Esophagus muscularis mucosa (tissue), 4 donors: ENCODE measurements around the gene BRD2. TPM values are rescaled to one million over a fixed set of nuclear protein-coding genes. Genes with fewer than 3 reads are reported as not detected.
A peak's percentile ranks its signal among the peaks of the same experiment; 100 is the strongest.
"Not testable (repeated sequence)": the region's sequence is repeated elsewhere in the genome, so short reads cannot be mapped to it uniquely, and the experiment has no call there.

ENCODE experiments used
- DNase-seq: peaks from one replicate; pipeline ENCODE4 v3.0.0-alpha.2; 2017; ENCODE audit errors: extremely low spot score
- H3K27ac ChIP-seq, 4 donors: fragments of 200-600 bp; sonication (generic); replicated peaks in 1 of 4; 1 replicate in 3 of 4; 2 replicates in 1 of 4; pipeline ENCODE4 v1.5.1; 2016 to 2019; ENCODE audit warnings: mild to moderate bottlenecking in 1 of 4
- H3K27me3 ChIP-seq, 4 donors: fragments of 200-600 bp; sonication (generic); one replicate each; pipeline versions ENCODE4 v1.5.1 to v1.6.0; 2016 to 2019
- H3K36me3 ChIP-seq, 4 donors: fragments of 200-600 bp; sonication (generic); one replicate each; pipeline ENCODE4 v1.5.1; 2016 to 2019
- H3K4me1 ChIP-seq, 4 donors: fragments of 200-600 bp; sonication (generic); one replicate each; pipeline ENCODE4 v1.5.1; 2016 to 2019
- H3K4me3 ChIP-seq, 4 donors: fragments of 200-600 bp; sonication (generic); 1 replicate in 2 of 4; 2 replicates in 2 of 4; pipeline ENCODE4 v1.5.1; 2016 to 2019; ENCODE audit warnings: mild to moderate bottlenecking in 4 of 4, moderate library complexity in 1 of 4
- H3K9me3 ChIP-seq, 4 donors: fragments of 200-600 bp; sonication (generic); 1 replicate in 3 of 4; 2 replicates in 1 of 4; pipeline ENCODE4 v1.5.1; 2016 to 2019
- CTCF ChIP-seq, 3 experiments: fragments of 200-600 bp in 2 of 3; fragments of 450-650 bp in 1 of 3; sonication (generic) in 2 of 3; IDR thresholded peaks; one replicate each; pipeline ENCODE4 v1.5.1; 2017 to 2019; ENCODE audit warnings: antibody characterized with exemption in 3 of 3, mild to moderate bottlenecking in 2 of 3, moderate library complexity in 1 of 3
- EP300 ChIP-seq: sonication (generic); formaldehyde crosslinking; IDR thresholded peaks from one replicate; pipeline ENCODE4 v1.6.1; 2017; ENCODE audit warnings: antibody characterized with exemption
- POLR2A ChIP-seq: fragments of 450-650 bp; IDR thresholded peaks from one replicate; pipeline ENCODE4 v1.6.1; 2017; ENCODE audit warnings: antibody characterized with exemption, moderate library complexity, mild to moderate bottlenecking, low read depth
- POLR2AphosphoS5 ChIP-seq, 2 donors: sonication (generic); formaldehyde crosslinking; IDR thresholded peaks; one replicate each; pipeline ENCODE4 v1.6.1; 2017; ENCODE audit warnings: antibody characterized with exemption in 2 of 2
- WGBS: methylation state at CpG from one replicate; pipeline ENCODE4 v1.1.5; 2018; 5-methylcytosine and 5-hydroxymethylcytosine counted together
- intact Hi-C: fragments of 100-400 bp; cut with DNase I; formaldehyde crosslinking; loops from one replicate; pipeline ENCODE4 v1.15.1; 2023
- total RNA-seq, 4 donors: library from RNA; depleted of rRNA; stranded (reverse); fragments of >200 nt; gene quantifications; one replicate each; pipeline versions ENCODE4 v1.1.0 to v1.2.1, GENCODE V29; 2016

Gene BRD2
- total RNA-seq, 4 donors from 2014 or later: 107 to 148 (median 118) TPM

DNA sequence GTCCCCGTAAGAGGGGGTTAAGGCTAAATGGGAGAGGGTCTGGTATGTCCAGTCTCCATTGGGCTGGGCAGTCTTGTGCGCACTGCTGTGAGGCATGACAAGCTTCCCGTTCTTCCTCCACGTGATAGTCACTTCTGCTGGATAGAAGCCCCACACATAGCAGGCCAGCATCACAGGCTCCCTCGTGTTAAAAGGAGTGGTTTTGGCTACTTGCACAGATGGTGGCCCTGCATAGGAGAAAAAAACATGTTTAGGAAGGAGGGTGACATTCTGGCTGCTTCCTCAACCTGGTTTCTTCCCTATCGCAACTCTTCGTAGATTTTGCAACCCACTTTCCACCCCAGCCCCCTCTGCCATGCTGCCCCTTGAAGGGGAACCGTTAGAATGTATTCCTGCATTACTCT is 31.2 kb upstream of the BRD2 start:
- intact Hi-C loops: no loop called here
- peaks cover 0 to 11% (median 0%) of the 10 kb centered on the region in 4 donors for H3K36me3 ChIP-seq
- 69% methylated on average over 8 of the region's 8 CpGs for WGBS
- no peak for DNase-seq
- no peak overlapping the region for H3K4me3 ChIP-seq
- H3K9me3 ChIP-seq: no peaks in the 10 kb centered on the region
- H3K27me3 ChIP-seq: peaks cover 0 to 4% (median 0%) of the 10 kb centered on the region in 4 donors
- H3K27ac ChIP-seq: peak overlapping the region in 1 of 4 donors; percentile 11
- peaks cover 0 to 15% (median 11%) of the 10 kb centered on the region in 4 donors for H3K4me1 ChIP-seq
- TF ChIP-seq EP300: no peak
- TF ChIP-seq POLR2A: no peak
- no peak for TF ChIP-seq POLR2AphosphoS5 (IDR thresholded peaks at IDR 0.05)
- no peak for TF ChIP-seq CTCF (IDR thresholded peaks at IDR 0.05)

- 80% methylated on average over 5 of the region's 7 CpGs for WGBS
- Histone ChIP-seq H3K27me3 (peaks cover 0 to 4% (median 0%) of the 10 kb centered on the region in 4 donors), H3K4me1 (peaks cover 0 to 15% (median 11%) of the 10 kb centered on the region in 4 donors), H3K4me3 (no peak overlapping the region), H3K9me3 (no peaks in the 10 kb centered on the region), H3K36me3 (peaks cover 0 to 11% (median 0%) of the 10 kb centered on the region in 4 donors), H3K27ac (peak overlapping the region in 1 of 4 donors; percentile 1)
- intact Hi-C loops: no loop called here
- TF ChIP-seq POLR2AphosphoS5 (IDR thresholded peaks at IDR 0.05) (no peak), EP300 (no peak), CTCF (IDR thresholded peaks at IDR 0.05) (no peak), POLR2A (no peak)
- no peak for DNase-seq
These were observed 29.9 kb upstream of the BRD2 start for GRCh38 chr6:32938494-32938893.

- no peak for TF ChIP-seq POLR2A
- peak; percentile 59 to 78 for TF ChIP-seq POLR2AphosphoS5 (IDR thresholded peaks at IDR 0.05)
- TF ChIP-seq EP300: no peak
- TF ChIP-seq CTCF (IDR thresholded peaks at IDR 0.05): no peak
- H3K4me1 ChIP-seq: peaks cover 0 to 15% (median 11%) of the 10 kb centered on the region in 4 donors
- H3K27ac ChIP-seq: peak within 1 kb of the TSS; percentile 59 to 75 (median 63)
- WGBS: 31% methylated on average over 9 of the region's 9 CpGs
- H3K36me3 ChIP-seq: peaks cover 0 to 11% (median 0%) of the 10 kb centered on the region in 4 donors
- peaks cover 0 to 4% (median 0%) of the 10 kb centered on the region in 4 donors for H3K27me3 ChIP-seq
- H3K9me3 ChIP-seq: no peaks in the 10 kb centered on the region
- H3K4me3 ChIP-seq: peak within 1 kb of the TSS; percentile 43 to 55 (median 48)
- no peak for DNase-seq
- intact Hi-C loops: no loop called here
These were observed 27.7 kb upstream of the BRD2 start, which contains the start of gene HLA-DMB for GRCh38 chr6:32940656-32941213. Gene HLA-DMB, minus strand, starts transcription at chr6:32941028. Its CDS starts 221 bp downstream, at chr6:32940807.

DNA sequence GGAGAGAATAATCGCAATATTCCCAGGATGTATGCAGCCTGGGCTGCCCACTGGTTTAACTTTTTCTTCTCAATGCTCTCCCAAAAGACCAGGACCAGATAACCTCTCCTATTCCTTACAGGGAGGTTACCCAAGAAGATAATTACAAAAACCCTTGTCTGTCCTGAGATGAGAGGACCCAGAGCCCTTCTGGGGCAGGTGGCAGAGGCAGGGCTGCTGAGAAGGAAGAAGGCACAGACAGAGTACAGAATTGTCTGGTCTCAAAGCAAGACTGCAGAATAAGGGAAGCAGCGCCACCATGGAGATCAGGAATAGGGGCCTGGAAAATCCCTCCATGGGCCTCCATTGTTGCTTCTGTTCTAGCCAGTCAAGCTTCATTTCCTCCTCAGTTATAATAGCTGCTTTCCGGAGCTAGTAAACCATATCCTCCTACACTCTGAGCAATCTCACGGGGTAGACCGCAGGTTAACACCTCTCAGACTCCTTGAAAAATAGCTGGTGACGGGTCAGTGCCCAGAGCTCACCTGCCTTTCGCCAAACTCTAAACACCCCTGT is 27.1 kb upstream of the BRD2 start:
- peaks cover 0 to 15% (median 11%) of the 10 kb centered on the region in 4 donors for H3K4me1 ChIP-seq
- H3K27ac ChIP-seq: peak overlapping the region; percentile 59 to 75 (median 63)
- DNase-seq: no peak
- 66% methylated on average over 7 of the region's 7 CpGs for WGBS
- TF ChIP-seq EP300: no peak
- no peak for TF ChIP-seq POLR2A
- no peak for TF ChIP-seq CTCF (IDR thresholded peaks at IDR 0.05)
- no peak for TF ChIP-seq POLR2AphosphoS5 (IDR thresholded peaks at IDR 0.05)
- H3K9me3 ChIP-seq: no peaks in the 10 kb centered on the region
- peaks cover 0 to 4% (median 0%) of the 10 kb centered on the region in 4 donors for H3K27me3 ChIP-seq
- H3K4me3 ChIP-seq: peak overlapping the region in 3 of 4 donors; percentile 47 to 55 (median 50)
- intact Hi-C loops: no loop called here
- H3K36me3 ChIP-seq: peaks cover 0 to 11% (median 0%) of the 10 kb centered on the region in 4 donors

DNA sequence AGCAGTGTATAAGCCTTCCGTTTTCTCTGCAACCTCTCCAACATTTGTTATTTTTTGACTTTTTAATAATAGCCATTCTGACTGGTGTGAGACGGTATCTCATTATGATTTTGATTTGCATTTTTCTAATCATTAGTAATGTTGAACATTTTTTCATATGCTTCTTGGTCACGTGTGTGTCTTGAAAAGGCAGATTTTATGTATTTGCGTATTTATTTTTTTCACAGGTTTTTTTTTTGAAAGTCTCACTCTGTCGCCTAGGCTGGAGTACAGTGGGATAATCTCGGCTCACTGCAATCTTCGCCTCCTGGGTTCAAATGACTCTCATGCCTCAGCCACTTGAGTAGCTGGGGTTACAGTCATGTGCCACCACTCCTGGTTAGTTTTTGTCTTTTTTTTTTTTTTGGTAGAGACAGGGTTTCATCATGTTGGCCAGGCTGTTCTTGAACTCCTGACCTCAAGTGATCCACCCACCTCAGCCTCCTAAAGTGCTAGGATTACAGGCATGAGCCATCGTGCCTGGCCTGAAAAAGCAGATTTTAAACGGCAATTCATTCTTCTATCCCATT is 25.8 kb upstream of the BRD2 start:
- H3K4me3 ChIP-seq, H3K9me3 ChIP-seq, H3K36me3 ChIP-seq, H3K27ac ChIP-seq, H3K27me3 ChIP-seq, intact Hi-C loops, DNase-seq: not testable (repeated sequence)
- peaks cover 0 to 15% (median 11%) of the 10 kb centered on the region in 4 donors for H3K4me1 ChIP-seq
- 84% methylated on average over 9 of the region's 9 CpGs for WGBS
